Right atrium auricular region (tissue), 2 donors: ENCODE measurements around the gene TTLL9. TPM values are rescaled to one million over a fixed set of nuclear protein-coding genes. Genes with fewer than 3 reads are reported as not detected.
"Not testable (repeated sequence)": the region's sequence is repeated elsewhere in the genome, so short reads cannot be mapped to it uniquely, and the experiment has no call there.

Experiments used
- DNase-seq: peaks from one replicate; pipeline ENCODE4 v3.0.0-alpha.2; 2019; ENCODE audit warnings: low spot score
- H3K27ac ChIP-seq, 2 donors: fragments of 200-600 bp; sonication (generic); 1 replicate in 1 of 2; 2 replicates in 1 of 2; pipeline ENCODE4 v1.5.1; 2016 to 2019
- H3K27me3 ChIP-seq, 2 donors: fragments of 200-600 bp; sonication (generic); one replicate each; pipeline versions ENCODE4 v1.5.1 to v1.6.0; 2017 to 2019
- H3K36me3 ChIP-seq: fragments of 200-600 bp; sonication (generic); one replicate; pipeline ENCODE4 v1.5.1; 2016
- H3K4me1 ChIP-seq, 2 donors: fragments of 200-600 bp; sonication (generic); one replicate each; pipeline versions ENCODE4 v1.5.1 to v1.6.0; 2017 to 2019
- H3K4me3 ChIP-seq, 2 donors: fragments of 200-600 bp; sonication (generic); 1 replicate in 1 of 2; 2 replicates in 1 of 2; pipeline ENCODE4 v1.5.1; 2017 to 2019; ENCODE audit warnings: mild to moderate bottlenecking in 1 of 2, moderate library complexity in 1 of 2
- H3K9me3 ChIP-seq, 2 donors: fragments of 200-600 bp; sonication (generic); one replicate each; pipeline ENCODE4 v1.5.1; 2019
- CTCF ChIP-seq, 2 donors: fragments of 200-600 bp; sonication (generic); IDR thresholded peaks; one replicate each; pipeline ENCODE4 v1.5.1; 2019; ENCODE audit warnings: antibody characterized with exemption in 2 of 2
- total RNA-seq, 2 donors: library from RNA; depleted of rRNA; stranded (reverse); fragments of >200 nt; gene quantifications; one replicate each; pipeline ENCODE4 v1.1.0, GENCODE V29; 2016

TTLL9 gene
- total RNA-seq, 2 donors from 2014 or later = not detected

- H3K4me3 ChIP-seq = no peak overlapping the region
- no peak for TF ChIP-seq CTCF (IDR thresholded peaks at IDR 0.05)
- H3K36me3 ChIP-seq = no peaks in the 10 kb centered on the region
- no peaks in the 10 kb centered on the region for H3K4me1 ChIP-seq
- H3K9me3 ChIP-seq = no peaks in the 10 kb centered on the region
- no peak overlapping the region for H3K27ac ChIP-seq
- DNase-seq = no peak
- H3K27me3 ChIP-seq = no peaks in the 10 kb centered on the region
Observed at GRCh38 chr20:31926493-31926892, 56.1 kb downstream of the TTLL9 start.

GRCh38 chr20:31927627-31928159 lies 57.3 kb downstream of the TTLL9 start:
- no peak overlapping the region for H3K27ac ChIP-seq
- no peaks in the 10 kb centered on the region for H3K4me1 ChIP-seq
- no peaks in the 10 kb centered on the region for H3K36me3 ChIP-seq
- H3K4me3 ChIP-seq = no peak overlapping the region
- H3K9me3 ChIP-seq = no peaks in the 10 kb centered on the region
- no peaks in the 10 kb centered on the region for H3K27me3 ChIP-seq
- DNase-seq = no peak
- TF ChIP-seq CTCF (IDR thresholded peaks at IDR 0.05) = no peak

GRCh38 chr20:31929631-31930030 lies 59.2 kb downstream of the TTLL9 start:
- H3K27ac ChIP-seq, H3K9me3 ChIP-seq, H3K4me1 ChIP-seq, H3K36me3 ChIP-seq, H3K27me3 ChIP-seq, DNase-seq, H3K4me3 ChIP-seq: not testable (repeated sequence)

GRCh38 chr20:31930779-31931178 lies 60.3 kb downstream of the TTLL9 start:
- Histone ChIP-seq H3K27me3 (no peaks in the 10 kb centered on the region), H3K9me3 (no peaks in the 10 kb centered on the region), H3K27ac (no peak overlapping the region), H3K4me3 (no peak overlapping the region), H3K4me1 (no peaks in the 10 kb centered on the region), H3K36me3 (no peaks in the 10 kb centered on the region)
- TF ChIP-seq CTCF (IDR thresholded peaks at IDR 0.05) = no peak
- DNase-seq = no peak

GRCh38 chr20:31933698-31934097 lies 63.3 kb downstream of the TTLL9 start:
- DNase-seq = no peak
- Histone ChIP-seq H3K27me3 (no peaks in the 10 kb centered on the region), H3K4me3 (no peak overlapping the region), H3K27ac (no peak overlapping the region), H3K36me3 (no peaks in the 10 kb centered on the region), H3K9me3 (no peaks in the 10 kb centered on the region), H3K4me1 (no peaks in the 10 kb centered on the region)
- TF ChIP-seq CTCF (IDR thresholded peaks at IDR 0.05) = no peak

- H3K27me3 ChIP-seq = no peaks in the 10 kb centered on the region
- no peak overlapping the region for H3K4me3 ChIP-seq
- H3K9me3 ChIP-seq = no peaks in the 10 kb centered on the region
- no peak for TF ChIP-seq CTCF (IDR thresholded peaks at IDR 0.05)
- DNase-seq = no peak
- H3K4me1 ChIP-seq = no peaks in the 10 kb centered on the region
- no peak overlapping the region for H3K27ac ChIP-seq
- H3K36me3 ChIP-seq = no peaks in the 10 kb centered on the region
Observed at GRCh38 chr20:31934491-31934890, 64.1 kb downstream of the TTLL9 start.
